ENCODE measurements around the gene PCCA.

GRCh38 chr13:100290165-100290801, 201.4 kb downstream of the PCCA start:
- TF ChIP-seq CTCF (IDR thresholded peaks at IDR 0.05), result no peak
- TF ChIP-seq ATF3 (CRISPR knock-in tag; conservative IDR thresholded peaks at IDR 0.05), result no peak
- TF ChIP-seq ZNF671 (CRISPR knock-in tag; IDR thresholded peaks at IDR 0.05), result no peak
- TF ChIP-seq ESRRA (CRISPR knock-in tag; IDR thresholded peaks at IDR 0.05; ENCODE audit: borderline replicate concordance), result no peak
- TF ChIP-seq JUN (CRISPR knock-in tag; IDR thresholded peaks at IDR 0.05), result no peak
- no peak for TF ChIP-seq HMGXB4 (CRISPR knock-in tag; IDR thresholded peaks at IDR 0.05)
- no peak for TF ChIP-seq AFF4 (CRISPR knock-in tag; IDR thresholded peaks at IDR 0.05; ENCODE audit: borderline replicate concordance)
- TF ChIP-seq TP53 (CRISPR knock-in tag; IDR thresholded peaks at IDR 0.05), result no peak
- no peak for TF ChIP-seq CREB1 (CRISPR knock-in tag; IDR thresholded peaks at IDR 0.05)
- TF ChIP-seq E2F4 (CRISPR knock-in tag; IDR thresholded peaks at IDR 0.05; ENCODE audit: borderline replicate concordance, low read depth), result no peak
